ENCODE data around the gene CENATAC. TPM values are rescaled to one million over a fixed set of nuclear protein-coding genes. Genes with fewer than 3 reads are reported as not detected.

Gene CENATAC
- total RNA-seq, 8 experiments from 2014 or later: 13.0 to 65.0 (median 19.8) TPM

Other genes with a start within 250 kb of the CENATAC start
- gene DDX6, start 207.0 kb upstream of the CENATAC start, total RNA-seq: 100 to 1,000 TPM in 7 of 8 experiments, 10 to 100 TPM in 1; 82.6 to 169 (median 135) TPM
- gene CXCR5, start 114.2 kb upstream of the CENATAC start, total RNA-seq: under 1 TPM in 6 of 8 experiments, not detected in 2; 0.04 to 0.19 (median 0.11) TPM
- 10 to 100 TPM in 3 of 8 experiments, 1 to 10 TPM in 5; 3.3 to 55.5 (median 8.7) TPM for gene BCL9L, start 72.2 kb upstream of the CENATAC start, total RNA-seq
- under 1 TPM in 5 of 8 experiments, not detected in 3; 0.29 to 1.00 (median 0.45) TPM for gene UPK2, start 41.8 kb upstream of the CENATAC start, total RNA-seq
- not detected for gene FOXR1, start 26.4 kb upstream of the CENATAC start, total RNA-seq
- gene RPS25, start 20.2 kb downstream of the CENATAC start, total RNA-seq: 1,000 to 10,000 TPM in 7 of 8 experiments, 100 to 1,000 TPM in 1; 941 to 1,612 (median 1,244) TPM
- gene TRAPPC4, start 20.6 kb downstream of the CENATAC start, total RNA-seq: 100 to 1,000 TPM in 4 of 8 experiments, 10 to 100 TPM in 4; 66.1 to 150 (median 105) TPM
- gene SLC37A4, start 32.7 kb downstream of the CENATAC start, total RNA-seq: 10 to 100 TPM in 4 of 8 experiments, 1 to 10 TPM in 4; 6.1 to 18.8 (median 9.9) TPM
- 100 to 1,000 TPM in 5 of 8 experiments, 10 to 100 TPM in 3; 85.0 to 152 (median 116) TPM for gene HYOU1, start 59.1 kb downstream of the CENATAC start, total RNA-seq
- gene VPS11, start 69.7 kb downstream of the CENATAC start, total RNA-seq: 10 to 100 TPM; 11.8 to 39.0 (median 21.2) TPM
- 10 to 100 TPM in 5 of 8 experiments, 1 to 10 TPM in 3; 6.0 to 46.7 (median 16.1) TPM for gene HMBS, start 86.7 kb downstream of the CENATAC start, total RNA-seq
- 10 to 100 TPM; 22.1 to 58.9 (median 36.5) TPM for gene DPAGT1, start 103.7 kb downstream of the CENATAC start, total RNA-seq
- gene C2CD2L, start 109.2 kb downstream of the CENATAC start, total RNA-seq: 10 to 100 TPM in 3 of 8 experiments, 1 to 10 TPM in 5; 4.7 to 17.7 (median 8.7) TPM
- 10 to 100 TPM; 13.0 to 34.0 (median 28.2) TPM for gene HINFP, start 123.4 kb downstream of the CENATAC start, total RNA-seq
- 1 to 10 TPM in 5 of 8 experiments, under 1 TPM in 3; 0.36 to 3.3 (median 1.6) TPM for gene ABCG4, start 150.9 kb downstream of the CENATAC start, total RNA-seq
- 10 to 100 TPM in 2 of 8 experiments, 1 to 10 TPM in 5, under 1 TPM in 1; 0.65 to 16.3 (median 2.3) TPM for gene NLRX1, start 170.6 kb downstream of the CENATAC start, total RNA-seq
- gene NHERF4, start 187.3 kb downstream of the CENATAC start, total RNA-seq: 1 to 10 TPM in 2 of 8 experiments, under 1 TPM in 5, not detected in 1; 0.15 to 2.5 (median 0.29) TPM
- 10 to 100 TPM in 7 of 8 experiments, 1 to 10 TPM in 1; 5.1 to 19.3 (median 13.9) TPM for gene CBL, start 208.2 kb downstream of the CENATAC start, total RNA-seq

Data from motor neuron (in vitro differentiated cells).